NCI-H1694 (cell line): ENCODE data around the gene VIT.

ENCODE experiments used
- DNase-seq: peaks from one replicate; lab custom pipeline; 2025; lab: John Stamatoyannopoulos, UW

VIT gene

DNA sequence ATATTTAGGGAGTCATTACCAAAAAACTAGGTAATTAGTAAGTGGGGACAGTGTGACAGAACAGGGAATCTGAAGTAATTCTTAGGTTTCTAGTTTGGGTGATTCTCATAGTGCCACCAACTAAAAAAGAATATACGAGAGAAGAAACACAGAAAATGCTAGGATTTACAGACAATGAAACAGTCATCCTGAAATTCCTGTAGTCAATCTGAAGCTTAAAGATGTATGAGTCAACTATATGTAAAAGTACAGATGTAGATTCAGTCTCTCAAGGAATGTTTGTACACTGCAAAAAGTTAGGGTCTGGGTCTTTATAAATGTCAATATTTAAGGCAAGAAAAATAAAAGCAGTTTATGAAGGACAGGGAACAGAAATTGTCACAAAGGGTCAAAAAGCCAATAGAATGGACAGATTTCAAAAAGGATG lies 162.9 kb downstream of the VIT start:
- no peak for DNase-seq

DNA sequence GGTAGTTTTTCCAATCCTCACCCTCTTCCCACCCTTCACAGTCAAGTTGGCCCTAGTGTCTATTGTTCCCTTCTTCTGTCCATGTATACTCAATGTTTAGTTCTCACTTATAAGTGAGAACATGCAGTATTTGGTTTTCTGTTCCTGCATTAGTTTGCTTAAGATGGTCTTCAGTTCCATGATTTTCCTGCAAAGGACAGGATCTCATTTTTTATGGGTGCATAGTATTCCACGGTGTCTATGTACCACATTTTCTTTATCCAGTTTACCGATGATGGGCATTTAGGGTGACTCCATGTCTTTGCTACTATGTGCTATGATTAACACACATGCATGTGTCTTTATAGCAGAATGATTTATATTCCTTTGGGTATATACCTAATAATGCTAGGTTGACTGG lies 165.4 kb downstream of the VIT start:
- DNase-seq: no peak
